ENCODE data around the gene KNSTRN. TPM values are rescaled to one million over a fixed set of nuclear protein-coding genes. Genes with fewer than 3 reads are reported as not detected.
A peak's percentile ranks its signal among the peaks of the same experiment; 100 is the strongest.

The KNSTRN gene
- polyA plus RNA-seq, 1 donor (not counting 4 experiments of a cell fraction or from before 2014, with no cell fraction given), result 42.4 TPM

DNA sequence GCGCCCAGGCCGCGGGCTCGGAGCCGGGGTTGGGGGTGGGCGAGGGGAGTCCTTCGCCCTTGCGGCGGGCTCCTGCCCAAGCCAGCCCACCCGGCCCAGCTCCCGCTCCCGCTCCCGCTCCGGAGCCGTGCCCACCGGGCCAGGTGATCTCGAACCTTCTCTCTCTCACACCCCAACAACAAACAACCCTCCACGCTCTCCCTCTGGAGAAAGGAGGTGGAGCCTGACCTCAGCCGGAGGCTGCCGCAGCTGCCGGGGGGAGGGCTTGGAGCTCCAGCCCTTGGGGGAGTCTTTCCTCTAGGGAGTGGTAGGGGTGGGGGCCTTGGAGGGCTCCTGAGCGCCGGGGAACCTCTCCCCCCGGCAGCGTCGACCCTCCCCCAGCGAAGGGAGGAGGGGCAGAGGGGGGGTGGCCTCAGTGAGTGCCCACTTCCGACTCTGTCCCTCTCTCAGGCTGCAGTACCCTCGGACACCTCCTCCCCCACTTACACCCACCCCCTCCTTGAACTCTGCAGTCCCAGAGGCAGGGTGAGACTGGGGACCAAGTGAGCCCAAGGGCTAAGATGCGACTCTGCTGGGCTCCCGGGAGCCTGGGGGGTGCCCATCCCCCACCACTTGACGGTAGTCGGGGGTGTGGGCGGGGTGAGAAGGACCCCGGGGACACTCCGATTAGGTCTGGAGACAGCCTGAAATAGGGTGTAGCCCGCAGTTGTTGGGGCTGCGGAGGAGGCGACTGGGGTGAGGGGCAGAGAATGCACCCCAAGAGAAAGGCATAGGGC is 53.8 kb downstream of the KNSTRN start:
- Histone ChIP-seq H3K36me3 (ENCODE audit: control insufficient read depth in 2 of 2, extremely low read depth in 1 of 2, insufficient read depth in 2 of 2, low read length in 2 of 2) (no peaks in the 10 kb centered on the region), H3K9me3 (ENCODE audit: control insufficient read depth, low read depth, low read length) (no peaks in the 10 kb centered on the region), H2AFZ (ENCODE audit: control insufficient read depth, low read length) (peak overlapping the region; percentile 37), H3K27me3 (ENCODE audit: control insufficient read depth, extremely low read depth, insufficient read depth, low read length) (peaks cover 50% of the 10 kb centered on the region), H3K9ac (ENCODE audit: control insufficient read depth, extremely low read depth, insufficient read depth, low read length) (no peak overlapping the region), H3K79me2 (ENCODE audit: control insufficient read depth, insufficient read depth, low read length) (no peaks in the 10 kb centered on the region), H3K4me3 (ENCODE audit: control insufficient read depth in 2 of 3, extremely low read depth in 1 of 3, insufficient read depth in 2 of 3, low read depth in 1 of 3, low read length in 3 of 3) (peak overlapping the region; percentile 11 to 32 (median 31)), H3K4me2 (ENCODE audit: control insufficient read depth, extremely low read depth, insufficient read depth, low read depth, low read length) (peak overlapping the region; percentile 63), H3K27ac (ENCODE audit: control insufficient read depth, insufficient read depth, low read length) (no peak overlapping the region), H3K9me1 (ENCODE audit: control insufficient read depth, extremely low read depth, insufficient read depth, low read length) (no peaks in the 10 kb centered on the region), H3K4me1 (ENCODE audit: control insufficient read depth, extremely low read depth, insufficient read depth, low read length) (peaks cover 26% of the 10 kb centered on the region), H4K20me1 (ENCODE audit: control insufficient read depth, extremely low read depth, insufficient read depth, low read length) (no peaks in the 10 kb centered on the region)
- no peak for DNase-seq (ENCODE audit: low read depth, low spot score)
- no peak for FAIRE-seq
- TF ChIP-seq, protein P1, sequence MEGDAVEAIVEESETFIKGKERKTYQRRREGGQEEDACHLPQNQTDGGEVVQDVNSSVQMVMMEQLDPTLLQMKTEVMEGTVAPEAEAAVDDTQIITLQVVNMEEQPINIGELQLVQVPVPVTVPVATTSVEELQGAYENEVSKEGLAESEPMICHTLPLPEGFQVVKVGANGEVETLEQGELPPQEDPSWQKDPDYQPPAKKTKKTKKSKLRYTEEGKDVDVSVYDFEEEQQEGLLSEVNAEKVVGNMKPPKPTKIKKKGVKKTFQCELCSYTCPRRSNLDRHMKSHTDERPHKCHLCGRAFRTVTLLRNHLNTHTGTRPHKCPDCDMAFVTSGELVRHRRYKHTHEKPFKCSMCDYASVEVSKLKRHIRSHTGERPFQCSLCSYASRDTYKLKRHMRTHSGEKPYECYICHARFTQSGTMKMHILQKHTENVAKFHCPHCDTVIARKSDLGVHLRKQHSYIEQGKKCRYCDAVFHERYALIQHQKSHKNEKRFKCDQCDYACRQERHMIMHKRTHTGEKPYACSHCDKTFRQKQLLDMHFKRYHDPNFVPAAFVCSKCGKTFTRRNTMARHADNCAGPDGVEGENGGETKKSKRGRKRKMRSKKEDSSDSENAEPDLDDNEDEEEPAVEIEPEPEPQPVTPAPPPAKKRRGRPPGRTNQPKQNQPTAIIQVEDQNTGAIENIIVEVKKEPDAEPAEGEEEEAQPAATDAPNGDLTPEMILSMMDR (optimal IDR thresholded peaks at IDR 0.05 in 1 of 3, IDR thresholded peaks at IDR 0.05 in 1 of 3, conservative IDR thresholded peaks at IDR 0.05 in 1 of 3; ENCODE audit: extremely low read depth in 1 of 3, insufficient read depth in 2 of 3, low read length in 3 of 3), result no peak
- no peak for TF ChIP-seq EZH2 (IDR thresholded peaks at IDR 0.05; ENCODE audit: low read length)
- dilution Hi-C loops (cut with MboI; ENCODE audit: extremely low pct_ligation_motif_present, low sequenced_read_pairs), result no loop called here

DNA sequence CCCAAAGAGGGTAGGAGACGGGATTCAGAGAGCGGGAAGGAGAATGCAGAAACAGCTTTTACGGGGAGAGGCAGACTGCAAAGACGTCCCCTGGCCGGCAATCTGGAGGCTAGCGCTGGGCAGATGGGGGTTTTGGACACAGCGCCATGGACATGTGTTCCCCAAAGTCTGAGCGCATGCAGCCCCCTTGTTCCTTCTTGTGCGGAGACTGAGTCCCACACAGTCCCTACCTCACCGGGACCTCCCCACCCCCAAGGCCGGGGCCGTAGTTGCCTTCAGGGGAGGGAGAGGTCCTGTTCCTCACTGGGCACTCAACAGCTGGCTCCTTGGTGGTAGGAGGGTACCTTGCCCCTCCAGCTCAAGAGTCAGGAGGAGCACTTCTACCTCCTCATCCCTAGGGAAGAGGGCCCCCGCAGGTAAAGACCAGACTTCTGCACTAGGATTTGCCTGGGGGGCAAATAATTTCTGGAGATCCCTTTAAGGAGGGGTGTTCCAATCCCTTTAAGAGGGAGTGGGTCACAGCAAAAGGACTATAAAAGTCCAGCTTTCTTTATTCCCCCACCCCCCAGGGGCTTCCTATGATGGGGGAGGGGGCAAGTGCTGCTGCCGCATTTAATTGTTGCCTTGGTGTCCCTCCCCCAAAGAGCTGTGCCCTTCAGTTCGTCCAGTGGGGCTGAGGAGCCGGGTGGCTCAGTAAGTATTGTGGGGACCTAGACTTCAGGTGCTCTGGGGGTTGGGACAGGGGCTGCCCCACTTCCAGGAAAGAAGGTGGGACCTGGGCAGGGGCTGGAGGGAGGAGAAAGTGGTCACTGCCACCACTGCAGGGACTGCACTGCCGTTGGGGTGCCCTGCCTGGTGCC is 54.6 kb downstream of the KNSTRN start:
- H4K20me1 ChIP-seq (ENCODE audit: control insufficient read depth, extremely low read depth, insufficient read depth, low read length), result no peaks in the 10 kb centered on the region
- H3K9me1 ChIP-seq (ENCODE audit: control insufficient read depth, extremely low read depth, insufficient read depth, low read length), result no peaks in the 10 kb centered on the region
- H3K36me3 ChIP-seq (ENCODE audit: control insufficient read depth in 2 of 2, extremely low read depth in 1 of 2, insufficient read depth in 2 of 2, low read length in 2 of 2), result no peaks in the 10 kb centered on the region
- H3K4me3 ChIP-seq (ENCODE audit: control insufficient read depth in 2 of 3, extremely low read depth in 1 of 3, insufficient read depth in 2 of 3, low read depth in 1 of 3, low read length in 3 of 3), result peak overlapping the region in 1 of 3 experiments; percentile 31
- H3K9me3 ChIP-seq (ENCODE audit: control insufficient read depth, low read depth, low read length), result no peaks in the 10 kb centered on the region
- dilution Hi-C loops (cut with MboI; ENCODE audit: extremely low pct_ligation_motif_present, low sequenced_read_pairs), result no loop called here
- H3K27me3 ChIP-seq (ENCODE audit: control insufficient read depth, extremely low read depth, insufficient read depth, low read length), result peaks cover 50% of the 10 kb centered on the region
- TF ChIP-seq EZH2 (IDR thresholded peaks at IDR 0.05; ENCODE audit: low read length), result peak; percentile 60
- TF ChIP-seq, protein P1 (optimal IDR thresholded peaks at IDR 0.05 in 1 of 3, IDR thresholded peaks at IDR 0.05 in 1 of 3, conservative IDR thresholded peaks at IDR 0.05 in 1 of 3; ENCODE audit: extremely low read depth in 1 of 3, insufficient read depth in 2 of 3, low read length in 3 of 3), result no peak
- no peak overlapping the region for H3K9ac ChIP-seq (ENCODE audit: control insufficient read depth, extremely low read depth, insufficient read depth, low read length)
- peak overlapping the region; percentile 63 for H3K4me2 ChIP-seq (ENCODE audit: control insufficient read depth, extremely low read depth, insufficient read depth, low read depth, low read length)
- FAIRE-seq (no peak), DNase-seq (ENCODE audit: low read depth, low spot score) (no peak)
- no peak overlapping the region for H2AFZ ChIP-seq (ENCODE audit: control insufficient read depth, low read length)
- peaks cover 2% of the 10 kb centered on the region for H3K79me2 ChIP-seq (ENCODE audit: control insufficient read depth, insufficient read depth, low read length)
- H3K27ac ChIP-seq (ENCODE audit: control insufficient read depth, insufficient read depth, low read length), result no peak overlapping the region
- peaks cover 26% of the 10 kb centered on the region for H3K4me1 ChIP-seq (ENCODE audit: control insufficient read depth, extremely low read depth, insufficient read depth, low read length)

Data from keratinocyte (primary cell).